ENCODE results near the gene EHD4.

EHD4 gene

GRCh38 chr15:42010434-42010833 is 38.1 kb upstream of the EHD4 start:
- H3K4me1 ChIP-seq (ENCODE audit: control insufficient read depth in 2 of 2, insufficient read depth in 2 of 2, low read length in 2 of 2), result peaks cover 5 to 9% of the 10 kb centered on the region in 2 donors
- no peak overlapping the region for H3K27ac ChIP-seq (ENCODE audit: low read depth in 2 of 2, low read length in 2 of 2)
- no peak overlapping the region for H3K4me3 ChIP-seq (ENCODE audit: low read length in 2 of 2)

DNA sequence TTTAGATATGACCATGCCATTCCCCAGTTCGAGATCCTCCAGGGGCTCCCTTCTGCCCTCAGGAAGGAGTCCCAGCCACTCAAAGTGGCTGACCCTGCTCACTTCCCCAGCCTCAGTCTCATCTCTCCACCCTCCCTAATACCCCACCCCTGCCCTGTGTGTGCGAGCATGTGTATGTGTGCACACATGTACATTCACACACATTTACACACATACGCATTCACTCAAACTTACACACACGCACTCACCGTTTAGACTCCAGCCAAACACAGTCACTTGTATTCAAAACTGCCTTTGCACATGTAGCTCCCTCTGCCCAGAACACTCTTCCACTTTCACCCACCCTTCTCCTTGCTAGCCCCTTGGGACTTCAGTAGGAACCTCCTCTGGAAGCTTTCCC is 37.1 kb upstream of the EHD4 start:
- Histone ChIP-seq H3K27ac (ENCODE audit: low read depth in 2 of 2, low read length in 2 of 2) (no peak overlapping the region), H3K27me3 (ENCODE audit: control insufficient read depth in 2 of 2, insufficient read depth in 2 of 2, low read length in 2 of 2) (no peaks in the 10 kb centered on the region), H3K9me3 (ENCODE audit: control insufficient read depth in 2 of 2, low read length in 2 of 2) (no peaks in the 10 kb centered on the region), H3K4me3 (ENCODE audit: low read length in 2 of 2) (no peak overlapping the region), H3K4me1 (ENCODE audit: control insufficient read depth in 2 of 2, insufficient read depth in 2 of 2, low read length in 2 of 2) (peaks cover 5 to 9% of the 10 kb centered on the region in 2 donors), H3K36me3 (ENCODE audit: control insufficient read depth in 2 of 2, insufficient read depth in 2 of 2, low read length in 2 of 2) (no peaks in the 10 kb centered on the region), H3K9ac (ENCODE audit: low read depth in 1 of 2, low read length in 2 of 2) (no peak overlapping the region)

More at GRCh38 chr15:42010434-42010833, 38.1 kb upstream of the EHD4 start:
- no peak overlapping the region for H3K9ac ChIP-seq (ENCODE audit: low read depth in 1 of 2, low read length in 2 of 2)
- H3K27me3 ChIP-seq (ENCODE audit: control insufficient read depth in 2 of 2, insufficient read depth in 2 of 2, low read length in 2 of 2), result no peaks in the 10 kb centered on the region
- H3K9me3 ChIP-seq (ENCODE audit: control insufficient read depth in 2 of 2, low read length in 2 of 2), result no peaks in the 10 kb centered on the region
- no peaks in the 10 kb centered on the region for H3K36me3 ChIP-seq (ENCODE audit: control insufficient read depth in 2 of 2, insufficient read depth in 2 of 2, low read length in 2 of 2)

DNA sequence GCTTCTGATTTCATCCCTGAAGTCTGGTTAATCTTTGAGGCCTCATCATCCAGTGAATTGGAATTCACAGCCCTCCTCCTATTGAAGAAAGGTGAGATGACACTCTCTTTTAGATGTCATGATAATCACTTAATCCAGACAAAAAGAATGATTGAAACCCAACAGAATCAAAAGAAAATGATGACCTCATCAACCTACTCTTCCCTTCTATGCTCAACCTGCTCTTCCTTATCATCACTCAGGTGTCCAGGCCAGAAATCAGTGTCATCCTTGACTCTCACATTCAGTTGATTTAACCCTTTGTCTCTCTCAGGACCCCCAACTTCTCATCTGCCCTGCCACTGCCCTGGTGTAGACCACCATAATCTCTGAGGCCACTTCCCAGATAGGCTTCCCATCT is 36.7 kb upstream of the EHD4 start:
- Histone ChIP-seq H3K4me1 (ENCODE audit: control insufficient read depth in 2 of 2, insufficient read depth in 2 of 2, low read length in 2 of 2) (peaks cover 5 to 9% of the 10 kb centered on the region in 2 donors), H3K27me3 (ENCODE audit: control insufficient read depth in 2 of 2, insufficient read depth in 2 of 2, low read length in 2 of 2) (no peaks in the 10 kb centered on the region), H3K27ac (ENCODE audit: low read depth in 2 of 2, low read length in 2 of 2) (no peak overlapping the region), H3K4me3 (ENCODE audit: low read length in 2 of 2) (no peak overlapping the region), H3K36me3 (ENCODE audit: control insufficient read depth in 2 of 2, insufficient read depth in 2 of 2, low read length in 2 of 2) (no peaks in the 10 kb centered on the region), H3K9ac (ENCODE audit: low read depth in 1 of 2, low read length in 2 of 2) (no peak overlapping the region), H3K9me3 (ENCODE audit: control insufficient read depth in 2 of 2, low read length in 2 of 2) (no peaks in the 10 kb centered on the region)

- Histone ChIP-seq H3K9ac (ENCODE audit: low read depth in 1 of 2, low read length in 2 of 2) (no peak overlapping the region), H3K4me1 (ENCODE audit: control insufficient read depth in 2 of 2, insufficient read depth in 2 of 2, low read length in 2 of 2) (peaks cover 5 to 7% of the 10 kb centered on the region in 2 donors), H3K27me3 (ENCODE audit: control insufficient read depth in 2 of 2, insufficient read depth in 2 of 2, low read length in 2 of 2) (no peaks in the 10 kb centered on the region), H3K9me3 (ENCODE audit: control insufficient read depth in 2 of 2, low read length in 2 of 2) (no peaks in the 10 kb centered on the region), H3K27ac (ENCODE audit: low read depth in 2 of 2, low read length in 2 of 2) (no peak overlapping the region), H3K36me3 (ENCODE audit: control insufficient read depth in 2 of 2, insufficient read depth in 2 of 2, low read length in 2 of 2) (no peaks in the 10 kb centered on the region), H3K4me3 (ENCODE audit: low read length in 2 of 2) (no peak overlapping the region)
Observed at GRCh38 chr15:42007386-42007785, 35.0 kb upstream of the EHD4 start.

- H3K36me3 ChIP-seq (ENCODE audit: control insufficient read depth in 2 of 2, insufficient read depth in 2 of 2, low read length in 2 of 2), result no peaks in the 10 kb centered on the region
- H3K4me1 ChIP-seq (ENCODE audit: control insufficient read depth in 2 of 2, insufficient read depth in 2 of 2, low read length in 2 of 2), result no peaks in the 10 kb centered on the region
Observed at GRCh38 chr15:42002333-42002732, 30.0 kb upstream of the EHD4 start.

DNA sequence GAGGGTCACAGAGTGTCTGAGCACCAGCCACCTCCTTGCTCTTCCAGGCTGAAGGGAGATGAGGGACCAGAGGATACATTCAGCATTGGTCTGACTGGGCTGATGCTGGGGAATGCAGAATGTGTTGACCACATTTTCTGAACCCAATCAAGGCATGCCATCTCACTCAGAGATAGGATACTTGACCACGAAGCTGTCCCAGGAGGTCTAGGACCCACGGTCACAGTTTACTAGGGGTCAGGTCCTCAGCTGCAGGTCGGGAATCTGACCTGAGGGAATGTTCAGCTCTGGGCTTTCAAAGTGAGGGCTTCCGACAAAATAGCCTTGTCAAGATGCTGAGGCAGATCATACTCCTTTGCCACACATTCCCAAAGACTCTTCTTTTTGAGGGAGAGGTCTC is 28.9 kb upstream of the EHD4 start:
- Histone ChIP-seq H3K36me3 (ENCODE audit: control insufficient read depth in 2 of 2, insufficient read depth in 2 of 2, low read length in 2 of 2) (no peaks in the 10 kb centered on the region), H3K4me1 (ENCODE audit: control insufficient read depth in 2 of 2, insufficient read depth in 2 of 2, low read length in 2 of 2) (no peaks in the 10 kb centered on the region)

More at GRCh38 chr15:42002333-42002732, 30.0 kb upstream of the EHD4 start:
- Histone ChIP-seq H3K27ac (ENCODE audit: low read depth in 2 of 2, low read length in 2 of 2) (no peak overlapping the region), H3K27me3 (ENCODE audit: control insufficient read depth in 2 of 2, insufficient read depth in 2 of 2, low read length in 2 of 2) (no peaks in the 10 kb centered on the region), H3K9me3 (ENCODE audit: control insufficient read depth in 2 of 2, low read length in 2 of 2) (no peaks in the 10 kb centered on the region), H3K9ac (ENCODE audit: low read depth in 1 of 2, low read length in 2 of 2) (no peak overlapping the region), H3K4me3 (ENCODE audit: low read length in 2 of 2) (no peak overlapping the region)

GRCh38 chr15:41999290-42000285 is 27.2 kb upstream of the EHD4 start:
- Histone ChIP-seq H3K36me3 (ENCODE audit: control insufficient read depth in 2 of 2, insufficient read depth in 2 of 2, low read length in 2 of 2) (no peaks in the 10 kb centered on the region), H3K9me3 (ENCODE audit: control insufficient read depth in 2 of 2, low read length in 2 of 2) (no peaks in the 10 kb centered on the region), H3K4me1 (ENCODE audit: control insufficient read depth in 2 of 2, insufficient read depth in 2 of 2, low read length in 2 of 2) (no peaks in the 10 kb centered on the region), H3K4me3 (ENCODE audit: low read length in 2 of 2) (no peak overlapping the region), H3K27me3 (ENCODE audit: control insufficient read depth in 2 of 2, insufficient read depth in 2 of 2, low read length in 2 of 2) (no peaks in the 10 kb centered on the region), H3K27ac (ENCODE audit: low read depth in 2 of 2, low read length in 2 of 2) (no peak overlapping the region), H3K9ac (ENCODE audit: low read depth in 1 of 2, low read length in 2 of 2) (no peak overlapping the region)

More for the DNA sequence above, 28.9 kb upstream of the EHD4 start:
- Histone ChIP-seq H3K27me3 (ENCODE audit: control insufficient read depth in 2 of 2, insufficient read depth in 2 of 2, low read length in 2 of 2) (no peaks in the 10 kb centered on the region), H3K9ac (ENCODE audit: low read depth in 1 of 2, low read length in 2 of 2) (no peak overlapping the region), H3K27ac (ENCODE audit: low read depth in 2 of 2, low read length in 2 of 2) (no peak overlapping the region), H3K9me3 (ENCODE audit: control insufficient read depth in 2 of 2, low read length in 2 of 2) (no peaks in the 10 kb centered on the region), H3K4me3 (ENCODE audit: low read length in 2 of 2) (no peak overlapping the region)

DNA sequence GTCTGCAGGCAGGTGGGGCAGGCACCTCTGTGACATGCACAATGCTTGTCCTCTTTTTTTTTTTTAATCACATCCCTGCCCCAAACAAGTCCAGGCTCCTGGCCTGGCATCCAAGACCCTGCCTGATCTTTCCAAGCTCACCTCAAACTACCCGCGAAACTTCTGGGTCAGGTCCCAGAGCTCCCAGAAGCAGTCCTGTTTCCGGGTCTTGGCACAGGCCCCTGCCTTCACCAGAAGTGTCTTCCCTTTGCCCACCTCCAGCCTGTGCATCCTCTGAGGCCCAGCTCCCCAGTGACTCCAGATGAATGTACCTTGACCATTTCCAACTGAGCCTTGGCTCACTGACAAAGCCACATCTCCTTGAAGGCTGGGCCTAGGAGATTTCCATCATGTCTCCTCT is 25.5 kb upstream of the EHD4 start:
- H3K27ac ChIP-seq (ENCODE audit: low read depth in 2 of 2, low read length in 2 of 2), result no peak overlapping the region
- no peaks in the 10 kb centered on the region for H3K36me3 ChIP-seq (ENCODE audit: control insufficient read depth in 2 of 2, insufficient read depth in 2 of 2, low read length in 2 of 2)
- H3K9ac ChIP-seq (ENCODE audit: low read depth in 1 of 2, low read length in 2 of 2), result no peak overlapping the region
- no peaks in the 10 kb centered on the region for H3K9me3 ChIP-seq (ENCODE audit: control insufficient read depth in 2 of 2, low read length in 2 of 2)
- no peaks in the 10 kb centered on the region for H3K27me3 ChIP-seq (ENCODE audit: control insufficient read depth in 2 of 2, insufficient read depth in 2 of 2, low read length in 2 of 2)
- no peak overlapping the region for H3K4me3 ChIP-seq (ENCODE audit: low read length in 2 of 2)
- H3K4me1 ChIP-seq (ENCODE audit: control insufficient read depth in 2 of 2, insufficient read depth in 2 of 2, low read length in 2 of 2), result no peaks in the 10 kb centered on the region

- Histone ChIP-seq H3K4me1 (ENCODE audit: control insufficient read depth in 2 of 2, insufficient read depth in 2 of 2, low read length in 2 of 2) (no peaks in the 10 kb centered on the region), H3K4me3 (ENCODE audit: low read length in 2 of 2) (no peak overlapping the region), H3K9ac (ENCODE audit: low read depth in 1 of 2, low read length in 2 of 2) (no peak overlapping the region), H3K36me3 (ENCODE audit: control insufficient read depth in 2 of 2, insufficient read depth in 2 of 2, low read length in 2 of 2) (no peaks in the 10 kb centered on the region), H3K27me3 (ENCODE audit: control insufficient read depth in 2 of 2, insufficient read depth in 2 of 2, low read length in 2 of 2) (no peaks in the 10 kb centered on the region), H3K9me3 (ENCODE audit: control insufficient read depth in 2 of 2, low read length in 2 of 2) (no peaks in the 10 kb centered on the region), H3K27ac (ENCODE audit: low read depth in 2 of 2, low read length in 2 of 2) (no peak overlapping the region)
Observed at GRCh38 chr15:41996921-41997592, 24.7 kb upstream of the EHD4 start.

GRCh38 chr15:41996376-41996775 is 24.0 kb upstream of the EHD4 start:
- Histone ChIP-seq H3K27me3 (ENCODE audit: control insufficient read depth in 2 of 2, insufficient read depth in 2 of 2, low read length in 2 of 2) (no peaks in the 10 kb centered on the region), H3K4me1 (ENCODE audit: control insufficient read depth in 2 of 2, insufficient read depth in 2 of 2, low read length in 2 of 2) (no peaks in the 10 kb centered on the region), H3K27ac (ENCODE audit: low read depth in 2 of 2, low read length in 2 of 2) (no peak overlapping the region), H3K4me3 (ENCODE audit: low read length in 2 of 2) (no peak overlapping the region), H3K9me3 (ENCODE audit: control insufficient read depth in 2 of 2, low read length in 2 of 2) (no peaks in the 10 kb centered on the region), H3K9ac (ENCODE audit: low read depth in 1 of 2, low read length in 2 of 2) (no peak overlapping the region), H3K36me3 (ENCODE audit: control insufficient read depth in 2 of 2, insufficient read depth in 2 of 2, low read length in 2 of 2) (no peaks in the 10 kb centered on the region)

Measured in mucosa of rectum (tissue), 2 donors.